ENCODE measurements around the gene FMNL1. TPM values are rescaled to one million over a fixed set of nuclear protein-coding genes. Genes with fewer than 3 reads are reported as not detected.

Gene FMNL1
- total RNA-seq, 1 donor from 2014 or later: 1.8 TPM

- H3K27me3 Mint-ChIP-seq (ENCODE audit: low read depth): peaks cover 5% of the 10 kb centered on the region
- H3K4me3 Mint-ChIP-seq (ENCODE audit: unreplicated experiment): no peak overlapping the region
- DNase-seq (ENCODE audit: low spot score): no peak
- no peaks in the 10 kb centered on the region for H3K36me3 Mint-ChIP-seq (ENCODE audit: low read depth)
- no peak overlapping the region for H3K27ac Mint-ChIP-seq (ENCODE audit: unreplicated experiment)
- H3K9me3 Mint-ChIP-seq (ENCODE audit: low read depth): no peaks in the 10 kb centered on the region
- H3K4me1 Mint-ChIP-seq (ENCODE audit: low read depth): peaks cover 3% of the 10 kb centered on the region
- TF ChIP-seq CTCF (IDR thresholded peaks at IDR 0.05): no peak
These were observed 5.6 kb downstream of the FMNL1 start for GRCh38 chr17:45227101-45227925.

- Mint-ChIP-seq H3K4me3 (ENCODE audit: unreplicated experiment) (no peak overlapping the region), H3K36me3 (ENCODE audit: low read depth) (no peaks in the 10 kb centered on the region), H3K27ac (ENCODE audit: unreplicated experiment) (no peak overlapping the region), H3K27me3 (ENCODE audit: low read depth) (peaks cover under 1% of the 10 kb centered on the region), H3K9me3 (ENCODE audit: low read depth) (no peaks in the 10 kb centered on the region), H3K4me1 (ENCODE audit: low read depth) (no peaks in the 10 kb centered on the region)
- DNase-seq (ENCODE audit: low spot score): no peak
- TF ChIP-seq CTCF (IDR thresholded peaks at IDR 0.05): no peak
These were observed 6.5 kb downstream of the FMNL1 start for GRCh38 chr17:45227926-45228762.

- Mint-ChIP-seq H3K36me3 (ENCODE audit: low read depth) (no peaks in the 10 kb centered on the region), H3K9me3 (ENCODE audit: low read depth) (no peaks in the 10 kb centered on the region), H3K27me3 (ENCODE audit: low read depth) (peaks cover 3% of the 10 kb centered on the region), H3K4me3 (ENCODE audit: unreplicated experiment) (no peak overlapping the region), H3K4me1 (ENCODE audit: low read depth) (no peaks in the 10 kb centered on the region), H3K27ac (ENCODE audit: unreplicated experiment) (no peak overlapping the region)
- TF ChIP-seq CTCF (IDR thresholded peaks at IDR 0.05): no peak
- DNase-seq (ENCODE audit: low spot score): no peak
These were observed 7.3 kb downstream of the FMNL1 start for GRCh38 chr17:45228763-45229539.

- no peaks in the 10 kb centered on the region for H3K9me3 Mint-ChIP-seq (ENCODE audit: low read depth)
- no peak for TF ChIP-seq CTCF (IDR thresholded peaks at IDR 0.05)
- DNase-seq (ENCODE audit: low spot score): no peak
These were observed 8.2 kb downstream of the FMNL1 start for GRCh38 chr17:45229681-45230409.

More at GRCh38 chr17:45229681-45230409, 8.2 kb downstream of the FMNL1 start:
- H3K27ac Mint-ChIP-seq (ENCODE audit: unreplicated experiment): no peak overlapping the region
- peaks cover 3% of the 10 kb centered on the region for H3K27me3 Mint-ChIP-seq (ENCODE audit: low read depth)
- no peak overlapping the region for H3K4me3 Mint-ChIP-seq (ENCODE audit: unreplicated experiment)
- no peaks in the 10 kb centered on the region for H3K4me1 Mint-ChIP-seq (ENCODE audit: low read depth)
- H3K36me3 Mint-ChIP-seq (ENCODE audit: low read depth): no peaks in the 10 kb centered on the region
